Endothelial cell of umbilical vein (primary cell): ENCODE measurements around the gene DCAF5. TPM values are rescaled to one million over a fixed set of nuclear protein-coding genes. Genes with fewer than 3 reads are reported as not detected.

Experiments used
- BruUV-seq: library from RNA; stranded (reverse); fragments of 400-500 nt; replicated peaks from 2 replicates; lab custom pipeline; 2021; lab: Mats Ljungman, UMichigan
- CTCF ChIA-PET: fragments of 300-600, 350-600 bp; sonication (Branson Sonifier 250); formaldehyde crosslinking; loops from one replicate; lab custom pipeline; 2021; ENCODE audit warnings: antibody characterized with exemption, inconsistent platforms; lab: Charles Lee
- POLR2A ChIA-PET: fragments of 300-600, 350-600 bp; sonication (Branson Sonifier 250); formaldehyde crosslinking; loops from one replicate; lab custom pipeline; 2021; ENCODE audit warnings: antibody characterized with exemption, inconsistent platforms; lab: Charles Lee
- DNase-seq: peaks from one replicate; pipeline ENCODE4 v3.0.0-alpha.2; 2011; ENCODE audit warnings: low read depth, low spot score
- FAIRE-seq: peaks from 2 replicates; lab custom pipeline; 2011; peaks lifted over from hg19 to GRCh38; lab: Jason Lieb, UNC
- H2AFZ ChIP-seq: 2 replicates; pipeline ENCODE4 v1.6.0; 2012; ENCODE audit warnings: low read depth, low read length, control low read depth, inconsistent platforms
- H3K27ac ChIP-seq: 2 replicates; pipeline ENCODE4 v1.5.1; 2011; ENCODE audit warnings: low read depth, mild to moderate bottlenecking, control low read depth, low read length, moderate library complexity; ENCODE audit not compliant: insufficient read depth
- H3K27me3 ChIP-seq, 2 experiments: 2 replicates each; pipeline versions ENCODE4 v1.6.0 to v1.6.1; 2011; ENCODE audit warnings: low read length in 2 of 2, mixed read lengths in 1 of 2; ENCODE audit not compliant: control insufficient read depth in 2 of 2, insufficient read depth in 2 of 2
- H3K36me3 ChIP-seq, 2 experiments: 2 replicates in 1 of 2; 3 replicates in 1 of 2; pipeline ENCODE4 v1.5.1; 2011; ENCODE audit warnings: low read length in 2 of 2, mild to moderate bottlenecking in 1 of 2, moderate library complexity in 1 of 2; ENCODE audit not compliant: control insufficient read depth in 2 of 2, insufficient read depth in 2 of 2; ENCODE audit errors: extremely low read depth in 1 of 2
- H3K4me1 ChIP-seq: 3 replicates; pipeline ENCODE4 v1.5.1; 2011; ENCODE audit warnings: mild to moderate bottlenecking, low read length; ENCODE audit not compliant: control insufficient read depth, insufficient read depth; ENCODE audit errors: extremely low read depth
- H3K4me2 ChIP-seq: 2 replicates; pipeline ENCODE4 v1.6.1; 2011; ENCODE audit warnings: low read length, control low read depth, mixed read lengths; ENCODE audit not compliant: insufficient read depth
- H3K4me3 ChIP-seq, 3 experiments: fragments of 200-600 bp in 1 of 3; sonication (generic), shearing (Covaris generic) in 1 of 3; replicated peaks in 1 of 3; 2 replicates each; pipeline ENCODE4 v1.5.1; 2011 to 2016; ENCODE audit warnings: control low read depth in 3 of 3, low read length in 3 of 3, mild to moderate bottlenecking in 2 of 3, inconsistent platforms in 1 of 3, low read depth in 1 of 3, moderate library complexity in 1 of 3; ENCODE audit not compliant: insufficient read depth in 1 of 3
- H3K79me2 ChIP-seq: 2 replicates; pipeline ENCODE4 v1.6.0; 2012; ENCODE audit warnings: low read length, inconsistent platforms; ENCODE audit not compliant: control insufficient read depth, insufficient read depth
- H3K9ac ChIP-seq: replicated peaks from 2 replicates; pipeline ENCODE3; 2011; ENCODE audit warnings: low read length, control low read depth; ENCODE audit not compliant: insufficient read depth; ENCODE audit errors: extremely low read depth
- H3K9me1 ChIP-seq: replicated peaks from 3 replicates; pipeline ENCODE4 v1.6.0; 2011; ENCODE audit warnings: mild to moderate bottlenecking, low read length; ENCODE audit not compliant: control insufficient read depth, insufficient read depth; ENCODE audit errors: extremely low read depth
- H3K9me3 ChIP-seq: replicated peaks from 2 replicates; pipeline ENCODE4 v1.5.1; 2012; ENCODE audit warnings: low read length, inconsistent platforms; ENCODE audit not compliant: control insufficient read depth, insufficient read depth
- H4K20me1 ChIP-seq: replicated peaks from 2 replicates; pipeline ENCODE3; 2011; ENCODE audit warnings: mild to moderate bottlenecking, low read length; ENCODE audit not compliant: control insufficient read depth, insufficient read depth; ENCODE audit errors: extremely low read depth
- CTCF ChIP-seq, 2 donors: IDR thresholded peaks; 1 replicate in 1 of 2; 2 replicates in 1 of 2; pipeline ENCODE4 v1.5.1; 2011; ENCODE audit warnings: low read length in 2 of 2, mild to moderate bottlenecking in 2 of 2, moderate library complexity in 2 of 2, control low read depth in 1 of 2, inconsistent platforms in 1 of 2, low read depth in 1 of 2; ENCODE audit not compliant: insufficient read depth in 1 of 2; ENCODE audit errors: extremely low read depth in 1 of 2
- EZH2 ChIP-seq: IDR thresholded peaks from 2 replicates; pipeline ENCODE4 v1.6.1; 2012; ENCODE audit warnings: borderline replicate concordance, low read depth, mild to moderate bottlenecking, moderate library complexity, low read length, inconsistent platforms; ENCODE audit not compliant: severe bottlenecking
- FOS ChIP-seq: IDR thresholded peaks from 2 replicates; pipeline ENCODE4 v1.6.1; 2011; ENCODE audit warnings: mild to moderate bottlenecking, low read length, moderate library complexity, borderline replicate concordance; ENCODE audit not compliant: insufficient read depth
- GATA2 ChIP-seq: IDR thresholded peaks from 2 replicates; pipeline ENCODE4 v1.7.0; 2011; ENCODE audit warnings: low read depth, mild to moderate bottlenecking, moderate library complexity, mixed read lengths, low read length; ENCODE audit not compliant: insufficient read length, insufficient read depth
- JUN ChIP-seq: IDR thresholded peaks from 2 replicates; pipeline ENCODE4 v1.6.1; 2011; ENCODE audit warnings: borderline replicate concordance, low read depth; ENCODE audit not compliant: insufficient read length, insufficient read depth
- MYC ChIP-seq: IDR thresholded peaks from one replicate; pipeline ENCODE4 v1.6.1; 2011; ENCODE audit warnings: mild to moderate bottlenecking, low read depth, low read length
- POLR2A ChIP-seq: IDR thresholded peaks from 2 replicates; pipeline ENCODE4 v1.6.1; 2012; ENCODE audit warnings: low read depth, mild to moderate bottlenecking, control low read depth, low read length
- POLR2AphosphoS5 ChIP-seq: IDR thresholded peaks from 2 replicates; pipeline ENCODE4 v1.6.1; 2012; ENCODE audit warnings: low read depth, mild to moderate bottlenecking, control low read depth, low read length, moderate library complexity; ENCODE audit not compliant: insufficient read depth
- dilution Hi-C: fragments of 300-500 bp; cut with MboI; formaldehyde crosslinking; loops from one replicate; pipeline ENCODE4 v1.15.0; 2019; ENCODE audit warnings: low sequenced_read_pairs; ENCODE audit not compliant: extremely low pct_ligation_motif_present
- intact Hi-C: fragments of 100-400 bp; cut with micrococcal nuclease; formaldehyde crosslinking; loops from one replicate; pipeline ENCODE4 v1.10.0; 2022
- polyA plus RNA-seq, 4 experiments: library from polyadenylated mRNA; depleted of rRNA in 3 of 4; stranded (reverse) in 3 of 4; unstranded in 1 of 4; fragments of >200 nt; gene quantifications; 2 replicates each; pipeline versions ENCODE4 v1.2.1 to v1.2.3, GENCODE V29; 2011 to 2012; ENCODE audit warnings: missing spikeins in 1 of 4
- total RNA-seq: library from RNA; stranded (reverse); gene quantifications from 2 replicates; pipeline ENCODE4 v1.2.3, GENCODE V29; 2021
- TF ChIP-seq, protein P1 (sequence below): IDR thresholded peaks from 2 replicates; pipeline ENCODE4 v1.6.1; 2011; ENCODE audit not compliant: insufficient read depth, insufficient read length

The DCAF5 gene
- total and polyA plus RNA-seq, 2 donors (not counting 3 experiments of a cell fraction or from before 2014, with no cell fraction given) = 37.9 to 52.5 TPM

DNA sequence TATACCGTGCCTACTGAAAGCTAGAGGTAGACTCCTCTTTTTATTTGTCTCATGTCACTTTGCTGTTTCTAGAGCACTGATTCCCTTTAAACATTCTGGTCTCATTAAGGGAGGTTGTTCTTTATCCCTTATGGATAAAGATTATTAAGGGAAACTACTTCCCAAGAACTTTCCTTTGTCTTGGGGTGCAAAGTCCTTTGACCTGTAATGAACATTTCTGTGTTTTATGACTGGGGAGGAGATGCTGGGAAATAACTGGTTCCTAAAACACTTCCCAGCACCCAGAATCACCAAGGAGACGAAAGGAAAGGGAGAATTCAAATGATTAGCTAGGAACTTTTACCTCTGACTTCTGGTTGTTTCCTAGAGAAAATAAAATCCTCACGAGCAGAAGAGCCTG, 110.6 kb downstream of the DCAF5 start:
- no peak for FAIRE-seq
- ChIA-PET CTCF (interaction anchor here (1.0 to 4.8 kb wide), 6 partner anchors 14 to 179 kb away, joined by 3 to 24 read pairs (median 4); no protein-coding TSS in a partner anchor), POLR2A (interaction anchor here (0.5 kb wide), 1 partner anchor 888 kb away, joined by 3 read pairs; no protein-coding TSS in a partner anchor)
- Histone ChIP-seq H3K9me1 (no peaks in the 10 kb centered on the region), H3K9me3 (no peaks in the 10 kb centered on the region), H3K4me3 (no peak overlapping the region), H4K20me1 (no peaks in the 10 kb centered on the region), H3K27ac (no peak overlapping the region), H3K79me2 (no peaks in the 10 kb centered on the region), H3K27me3 (no peaks in the 10 kb centered on the region), H3K4me2 (no peak overlapping the region), H2AFZ (no peak overlapping the region), H3K36me3 (no peaks in the 10 kb centered on the region), H3K9ac (no peak overlapping the region), H3K4me1 (peaks cover 72% of the 10 kb centered on the region)
- TF ChIP-seq GATA2 (no peak), JUN (no peak), CTCF (IDR thresholded peaks at IDR 0.05; ENCODE audit: extremely low read depth in 1 of 2, insufficient read depth in 1 of 2, low read depth in 1 of 2, low read length in 2 of 2) (no peak), POLR2A (no peak), POLR2AphosphoS5 (no peak), FOS (no peak), MYC (no peak), EZH2 (no peak)
- TF ChIP-seq, protein P1, sequence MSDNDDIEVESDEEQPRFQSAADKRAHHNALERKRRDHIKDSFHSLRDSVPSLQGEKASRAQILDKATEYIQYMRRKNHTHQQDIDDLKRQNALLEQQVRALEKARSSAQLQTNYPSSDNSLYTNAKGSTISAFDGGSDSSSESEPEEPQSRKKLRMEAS = no peak
- no peak for DNase-seq
- intact Hi-C loops (no loop called here), dilution Hi-C loops (no loop called here)
- no TSS peak for BruUV-seq
